A549 treated with AZD2906 at 1 μM for 4 hours (cell line): ENCODE measurements around the gene RAB11FIP5. TPM values are rescaled to one million over a fixed set of nuclear protein-coding genes. Genes with fewer than 3 reads are reported as not detected.

ENCODE experiments used
- total RNA-seq: library from RNA; stranded (reverse); fragments of 200-300 nt; extraction: Qiagen RNA extraction; gene quantifications from 5 replicates; pipeline ENCODE4 v1.2.3, GENCODE V29; 2022

The RAB11FIP5 gene
- total RNA-seq, result 31.9 to 35.0 TPM (median 33.3 TPM) in 5 replicates

GRCh38 chr2:73112913-73113854 is at the start of gene RAB11FIP5:
RAB11FIP5 (minus strand) TSS chr2:73112948; CDS start chr2:73112777, 171 bp downstream.

GRCh38 chr2:73071360-73072128 is 41.2 kb downstream of the RAB11FIP5 start, which contains the start of gene SFXN5:
SFXN5 (minus strand) TSS chr2:73071712; CDS start chr2:73071705, 7 bp downstream.

Other genes with a start within 250 kb of the RAB11FIP5 start
- gene SPR, start 225.5 kb downstream of the RAB11FIP5 start, total RNA-seq, result 90.8 to 137 TPM (median 128 TPM) in 5 replicates
- gene EMX1, start 195.4 kb downstream of the RAB11FIP5 start, total RNA-seq, result 0.14 to 0.20 TPM (median 0.18 TPM) in 4 of 5 replicates, not detected in the other
- 9.8 to 15.5 TPM (median 11.9 TPM) in 5 replicates for gene SFXN5, start 41.2 kb downstream of the RAB11FIP5 start, total RNA-seq
- gene NOTO, start 89.6 kb upstream of the RAB11FIP5 start, total RNA-seq, result 0.02 to 0.03 TPM in 2 of 5 replicates, not detected in the others
- 49.3 to 56.8 TPM (median 54.0 TPM) in 5 replicates for gene SMYD5, start 101.3 kb upstream of the RAB11FIP5 start, total RNA-seq
- gene PRADC1, start 120.3 kb upstream of the RAB11FIP5 start, total RNA-seq, result 18.4 to 26.9 TPM (median 26.1 TPM) in 5 replicates
- gene CCT7, start 121.4 kb upstream of the RAB11FIP5 start, total RNA-seq, result 542 to 951 TPM (median 575 TPM) in 5 replicates
- gene FBXO41, start 171.5 kb upstream of the RAB11FIP5 start, total RNA-seq, result 4.4 to 5.3 TPM (median 4.7 TPM) in 5 replicates
- 0.19 to 0.32 TPM (median 0.25 TPM) in 5 replicates for gene EGR4, start 180.6 kb upstream of the RAB11FIP5 start, total RNA-seq